Fibroblast of lung (primary cell): Measurements from ENCODE around the gene FGF1. TPM values are rescaled to one million over a fixed set of nuclear protein-coding genes. Genes with fewer than 3 reads are reported as not detected.

Experiments
- DNase-seq, 2 donors: peaks; one replicate each; pipeline versions ENCODE4 v3.0.0 to v3.0.0-alpha.2; 2010; ENCODE audit warnings: low read depth in 2 of 2
- H2AFZ ChIP-seq: 2 replicates; pipeline ENCODE4 v1.5.1; 2012; ENCODE audit warnings: low read length, control low read depth, inconsistent platforms
- H3K27ac ChIP-seq: 2 replicates; pipeline ENCODE4 v1.5.1; 2011; ENCODE audit warnings: low read length, control low read depth; ENCODE audit not compliant: insufficient read depth
- H3K27me3 ChIP-seq: 2 replicates; pipeline ENCODE4 v1.5.1; 2011; ENCODE audit warnings: mild to moderate bottlenecking, low read length; ENCODE audit not compliant: control insufficient read depth, insufficient read depth
- H3K36me3 ChIP-seq: 2 replicates; pipeline ENCODE4 v1.5.1; 2011; ENCODE audit warnings: low read length; ENCODE audit not compliant: control insufficient read depth, insufficient read depth
- H3K4me1 ChIP-seq: 2 replicates; pipeline ENCODE4 v1.5.1; 2011; ENCODE audit warnings: low read length; ENCODE audit not compliant: control insufficient read depth, insufficient read depth; ENCODE audit errors: extremely low read depth
- H3K4me2 ChIP-seq: 2 replicates; pipeline ENCODE4 v1.5.1; 2011; ENCODE audit warnings: low read length, control low read depth; ENCODE audit not compliant: insufficient read depth; ENCODE audit errors: extremely low read depth
- H3K4me3 ChIP-seq, 4 experiments: fragments of 200-600 bp in 1 of 4; sonication (generic) in 1 of 4; replicated peaks in 1 of 4; 2 replicates each; pipeline ENCODE4 v1.5.1; 2011 to 2016; ENCODE audit warnings: low read length in 4 of 4, low read depth in 3 of 4, mild to moderate bottlenecking in 3 of 4, control low read depth in 2 of 4, inconsistent platforms in 1 of 4, mixed read lengths in 1 of 4; ENCODE audit not compliant: insufficient read depth in 1 of 4; ENCODE audit errors: control extremely low read depth in 1 of 4
- H3K79me2 ChIP-seq: 2 replicates; pipeline ENCODE4 v1.5.1; 2012; ENCODE audit warnings: mild to moderate bottlenecking, low read length, inconsistent platforms; ENCODE audit not compliant: control insufficient read depth, insufficient read depth
- H3K9ac ChIP-seq: 2 replicates; pipeline ENCODE4 v1.5.1; 2011; ENCODE audit warnings: mild to moderate bottlenecking, low read length, control low read depth; ENCODE audit not compliant: insufficient read depth
- H3K9me3 ChIP-seq: 2 replicates; pipeline ENCODE4 v1.5.1; 2012; ENCODE audit warnings: low read depth, low read length; ENCODE audit not compliant: control insufficient read depth, insufficient read depth
- H4K20me1 ChIP-seq: 2 replicates; pipeline ENCODE4 v1.5.1; 2011; ENCODE audit warnings: low read length; ENCODE audit not compliant: control insufficient read depth, insufficient read depth; ENCODE audit errors: extremely low read depth
- EZH2 ChIP-seq: IDR thresholded peaks from 2 replicates; pipeline ENCODE4 v1.5.1; 2012; ENCODE audit warnings: low read length, control low read depth, mild to moderate bottlenecking; ENCODE audit errors: missing control alignments
- polyA plus RNA-seq, 2 donors: library from polyadenylated mRNA; depleted of rRNA in 1 of 2; stranded (reverse) in 1 of 2; unstranded in 1 of 2; fragments of >200 nt; gene quantifications; 2 replicates each; pipeline ENCODE4 v1.2.1, GENCODE V29; 2011 to 2012; ENCODE audit warnings: missing spikeins in 1 of 2
- total RNA-seq: library from RNA; depleted of rRNA; stranded (reverse); fragments of >200 nt; gene quantifications from 2 replicates; pipeline ENCODE4 v1.2.1, GENCODE V29; 2014
- TF ChIP-seq, protein P1 (sequence below), 2 donors: IDR thresholded peaks in 1 of 2; conservative IDR thresholded peaks in 1 of 2; 1 replicate in 1 of 2; 2 replicates in 1 of 2; pipeline ENCODE4 v1.5.1; 2011 to 2012; ENCODE audit warnings: low read length in 2 of 2, control low read depth in 1 of 2, inconsistent platforms in 1 of 2, low read depth in 1 of 2, mild to moderate bottlenecking in 1 of 2

Gene FGF1
- total and polyA plus RNA-seq, 2 donors (not counting 1 experiment from before 2014, with no cell fraction given): 3.5 to 17.7 TPM

DNA sequence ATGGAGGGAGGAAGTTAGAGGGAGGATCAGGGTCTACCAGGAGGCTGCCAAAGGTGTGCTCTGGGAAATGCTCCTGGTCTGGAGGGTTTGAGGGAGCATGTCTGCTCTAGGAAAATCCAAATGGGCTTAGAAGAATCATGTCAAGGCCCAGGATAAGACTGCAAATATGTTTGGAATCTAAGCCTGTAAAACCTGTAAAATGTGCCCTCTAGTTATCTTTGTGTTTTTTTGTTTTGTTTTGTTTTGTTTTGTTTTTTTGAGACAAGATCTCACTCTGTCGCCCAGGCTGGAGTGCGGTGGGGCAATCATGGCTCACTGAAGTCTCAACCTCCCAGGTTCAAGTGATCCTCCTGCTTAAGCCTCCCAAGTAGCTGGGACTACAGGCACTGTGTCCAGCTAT, 135.4 kb downstream of the FGF1 start:
- Histone ChIP-seq H3K36me3 (no peaks in the 10 kb centered on the region), H4K20me1 (no peaks in the 10 kb centered on the region), H3K27ac (no peak overlapping the region), H3K9me3 (no peaks in the 10 kb centered on the region), H3K4me2 (no peak overlapping the region), H3K4me3 (no peak overlapping the region), H2AFZ (no peak overlapping the region), H3K79me2 (no peaks in the 10 kb centered on the region), H3K9ac (no peak overlapping the region), H3K4me1 (peaks cover 5% of the 10 kb centered on the region), H3K27me3 (no peaks in the 10 kb centered on the region)
- TF ChIP-seq, protein P1, sequence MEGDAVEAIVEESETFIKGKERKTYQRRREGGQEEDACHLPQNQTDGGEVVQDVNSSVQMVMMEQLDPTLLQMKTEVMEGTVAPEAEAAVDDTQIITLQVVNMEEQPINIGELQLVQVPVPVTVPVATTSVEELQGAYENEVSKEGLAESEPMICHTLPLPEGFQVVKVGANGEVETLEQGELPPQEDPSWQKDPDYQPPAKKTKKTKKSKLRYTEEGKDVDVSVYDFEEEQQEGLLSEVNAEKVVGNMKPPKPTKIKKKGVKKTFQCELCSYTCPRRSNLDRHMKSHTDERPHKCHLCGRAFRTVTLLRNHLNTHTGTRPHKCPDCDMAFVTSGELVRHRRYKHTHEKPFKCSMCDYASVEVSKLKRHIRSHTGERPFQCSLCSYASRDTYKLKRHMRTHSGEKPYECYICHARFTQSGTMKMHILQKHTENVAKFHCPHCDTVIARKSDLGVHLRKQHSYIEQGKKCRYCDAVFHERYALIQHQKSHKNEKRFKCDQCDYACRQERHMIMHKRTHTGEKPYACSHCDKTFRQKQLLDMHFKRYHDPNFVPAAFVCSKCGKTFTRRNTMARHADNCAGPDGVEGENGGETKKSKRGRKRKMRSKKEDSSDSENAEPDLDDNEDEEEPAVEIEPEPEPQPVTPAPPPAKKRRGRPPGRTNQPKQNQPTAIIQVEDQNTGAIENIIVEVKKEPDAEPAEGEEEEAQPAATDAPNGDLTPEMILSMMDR (conservative IDR thresholded peaks at IDR 0.05 in 1 of 2, IDR thresholded peaks at IDR 0.05 in 1 of 2; ENCODE audit: low read depth in 1 of 2, low read length in 2 of 2): no peak
- no peak for TF ChIP-seq EZH2
- DNase-seq: no peak

DNA sequence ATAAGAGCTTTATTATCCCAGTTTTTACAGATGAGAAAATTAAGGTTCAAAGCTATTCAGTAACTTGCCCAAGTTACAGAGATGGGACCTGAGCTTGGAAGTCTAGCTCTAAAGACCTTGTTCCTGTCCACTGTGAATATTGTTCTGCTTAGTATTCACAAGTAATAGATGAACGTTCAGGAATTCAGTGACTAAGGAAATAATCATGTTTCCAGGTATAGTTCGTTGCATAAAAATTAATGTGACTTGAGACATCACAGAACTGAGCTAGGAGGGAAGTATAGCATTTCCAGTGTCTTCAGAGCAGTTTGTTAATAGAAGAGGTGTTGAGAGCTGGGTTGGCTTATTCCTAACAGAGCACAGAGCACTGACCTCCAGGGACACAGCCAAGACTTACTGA, 136.1 kb downstream of the FGF1 start:
- Histone ChIP-seq H4K20me1 (no peaks in the 10 kb centered on the region), H3K4me2 (no peak overlapping the region), H3K9me3 (no peaks in the 10 kb centered on the region), H3K36me3 (no peaks in the 10 kb centered on the region), H3K9ac (no peak overlapping the region), H3K4me3 (no peak overlapping the region), H3K27me3 (no peaks in the 10 kb centered on the region), H2AFZ (no peak overlapping the region), H3K4me1 (peaks cover 8% of the 10 kb centered on the region), H3K27ac (no peak overlapping the region), H3K79me2 (no peaks in the 10 kb centered on the region)
- DNase-seq: no peak
- TF ChIP-seq EZH2: no peak
- TF ChIP-seq, protein P1 (conservative IDR thresholded peaks at IDR 0.05 in 1 of 2, IDR thresholded peaks at IDR 0.05 in 1 of 2; ENCODE audit: low read depth in 1 of 2, low read length in 2 of 2): no peak

DNA sequence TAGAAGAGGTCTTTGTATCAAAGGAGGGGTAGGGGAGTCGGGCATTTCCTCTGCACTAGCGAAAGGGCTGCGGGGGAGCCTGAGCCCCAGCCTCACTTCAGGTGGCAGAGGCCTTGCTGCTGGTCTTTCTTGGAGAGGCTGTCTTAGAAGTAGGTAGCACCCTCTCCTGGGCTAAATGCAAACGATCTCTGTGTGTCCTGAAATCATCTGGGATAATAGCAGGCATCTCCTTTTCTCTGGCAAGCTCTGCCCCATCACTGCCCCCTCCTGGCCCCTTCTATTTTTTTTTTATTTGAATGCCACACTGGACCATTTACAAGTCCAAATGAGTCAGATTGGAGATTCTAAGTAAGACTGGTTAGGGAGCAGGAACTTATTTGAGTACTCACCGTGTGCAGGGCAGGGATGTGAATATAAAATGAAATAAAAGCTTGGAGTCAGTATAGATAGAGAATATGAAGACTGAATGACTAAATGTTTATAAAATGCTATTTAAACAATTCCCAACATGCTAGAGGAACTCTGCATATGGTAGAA, 137.1 kb downstream of the FGF1 start:
- Histone ChIP-seq H4K20me1 (no peaks in the 10 kb centered on the region), H3K4me1 (peaks cover 8% of the 10 kb centered on the region), H3K27me3 (no peaks in the 10 kb centered on the region), H3K36me3 (no peaks in the 10 kb centered on the region), H3K9ac (no peak overlapping the region), H3K4me2 (no peak overlapping the region), H3K4me3 (no peak overlapping the region), H3K79me2 (no peaks in the 10 kb centered on the region), H3K9me3 (no peaks in the 10 kb centered on the region), H3K27ac (no peak overlapping the region), H2AFZ (no peak overlapping the region)
- peak; percentile 92 to 97 for DNase-seq
- no peak for TF ChIP-seq EZH2
- TF ChIP-seq, protein P1 (conservative IDR thresholded peaks at IDR 0.05 in 1 of 2, IDR thresholded peaks at IDR 0.05 in 1 of 2; ENCODE audit: low read depth in 1 of 2, low read length in 2 of 2): peak; percentile 83 to 89
